SU-DHL-6 (cell line): Measurements from ENCODE around the gene NUDT14.

Experiments
- H2AFZ ChIP-seq: fragments of 200-600 bp; sonication (generic); 2 replicates; pipeline ENCODE4 v1.6.1; 2014; ENCODE audit warnings: low read depth, mild to moderate bottlenecking, moderate library complexity, mixed read lengths, antibody characterized with exemption, low read length; ENCODE audit not compliant: severe bottlenecking
- H3F3A ChIP-seq: fragments of 200-600 bp; shearing (Covaris generic); 2 replicates; pipeline ENCODE4 v1.6.0; 2016; ENCODE audit warnings: antibody characterized with exemption, mild to moderate bottlenecking; ENCODE audit not compliant: insufficient read depth
- H3K27ac ChIP-seq: fragments of 200-600 bp; sonication (generic); 2 replicates; pipeline ENCODE4 v1.5.1; 2016; ENCODE audit warnings: low read depth, mild to moderate bottlenecking, low read length, moderate library complexity, mixed read lengths
- H3K27me3 ChIP-seq: fragments of 200-600 bp; sonication (generic), shearing (Covaris generic); 2 replicates; pipeline ENCODE4 v1.6.0; 2014; ENCODE audit warnings: mild to moderate bottlenecking, low read length
- H3K36me3 ChIP-seq: fragments of 200-600 bp; sonication (generic); 2 replicates; pipeline ENCODE4 v1.6.1; 2014; ENCODE audit warnings: mild to moderate bottlenecking, low read length, mixed read lengths
- H3K4me2 ChIP-seq: fragments of 300-600, 200-600 bp; shearing (Covaris generic), sonication (generic); 2 replicates; pipeline ENCODE4 v1.6.0; 2014; ENCODE audit warnings: low read length, low read depth, mild to moderate bottlenecking; ENCODE audit not compliant: poor library complexity, severe bottlenecking
- H3K4me3 ChIP-seq: fragments of 200-600 bp; sonication (generic); 2 replicates; pipeline ENCODE4 v1.5.1; 2014; ENCODE audit warnings: antibody characterized with exemption, low read length, mild to moderate bottlenecking, mixed read lengths; ENCODE audit not compliant: insufficient read depth, poor library complexity, severe bottlenecking
- H3K79me2 ChIP-seq: fragments of 200-600 bp; sonication (generic); 2 replicates; pipeline ENCODE4 v1.6.1; 2014; ENCODE audit warnings: mild to moderate bottlenecking, low read length, moderate library complexity; ENCODE audit not compliant: insufficient read depth
- H3K9ac ChIP-seq: fragments of 200-600 bp; sonication (generic); 2 replicates; pipeline ENCODE4 v1.7.0; 2014; ENCODE audit warnings: mild to moderate bottlenecking, low read length
- H3K9me2 ChIP-seq: fragments of 200-600 bp; sonication (generic); replicated peaks from 2 replicates; pipeline ENCODE4 v1.6.1; 2014; ENCODE audit warnings: low read length; ENCODE audit not compliant: insufficient read depth
- H3K9me3 ChIP-seq: fragments of 200-600 bp; sonication (generic); 2 replicates; pipeline ENCODE4 v1.6.1; 2014; ENCODE audit warnings: low read length, mixed read lengths; ENCODE audit not compliant: insufficient read depth
- H4K20me1 ChIP-seq: fragments of 200-600 bp; sonication (generic); 2 replicates; pipeline ENCODE4 v1.6.1; 2014; ENCODE audit warnings: low read depth, mild to moderate bottlenecking, antibody characterized with exemption, low read length, moderate library complexity, mixed read lengths
- EZH2phosphoT487 ChIP-seq: fragments of 200-600 bp; sonication (generic), shearing (Covaris generic); conservative IDR thresholded peaks from 2 replicates; pipeline ENCODE4 v1.6.1; 2018; ENCODE audit warnings: mild to moderate bottlenecking, antibody characterized with exemption, low read length, moderate library complexity, mixed read lengths
- TF ChIP-seq, protein P1 (sequence below): fragments of 200-600 bp; sonication (generic); IDR thresholded peaks from one replicate; pipeline ENCODE4 v1.5.1; 2017; ENCODE audit warnings: antibody characterized with exemption, mild to moderate bottlenecking, low read length, moderate library complexity; ENCODE audit not compliant: insufficient read depth, poor library complexity, severe bottlenecking

NUDT14 gene

DNA sequence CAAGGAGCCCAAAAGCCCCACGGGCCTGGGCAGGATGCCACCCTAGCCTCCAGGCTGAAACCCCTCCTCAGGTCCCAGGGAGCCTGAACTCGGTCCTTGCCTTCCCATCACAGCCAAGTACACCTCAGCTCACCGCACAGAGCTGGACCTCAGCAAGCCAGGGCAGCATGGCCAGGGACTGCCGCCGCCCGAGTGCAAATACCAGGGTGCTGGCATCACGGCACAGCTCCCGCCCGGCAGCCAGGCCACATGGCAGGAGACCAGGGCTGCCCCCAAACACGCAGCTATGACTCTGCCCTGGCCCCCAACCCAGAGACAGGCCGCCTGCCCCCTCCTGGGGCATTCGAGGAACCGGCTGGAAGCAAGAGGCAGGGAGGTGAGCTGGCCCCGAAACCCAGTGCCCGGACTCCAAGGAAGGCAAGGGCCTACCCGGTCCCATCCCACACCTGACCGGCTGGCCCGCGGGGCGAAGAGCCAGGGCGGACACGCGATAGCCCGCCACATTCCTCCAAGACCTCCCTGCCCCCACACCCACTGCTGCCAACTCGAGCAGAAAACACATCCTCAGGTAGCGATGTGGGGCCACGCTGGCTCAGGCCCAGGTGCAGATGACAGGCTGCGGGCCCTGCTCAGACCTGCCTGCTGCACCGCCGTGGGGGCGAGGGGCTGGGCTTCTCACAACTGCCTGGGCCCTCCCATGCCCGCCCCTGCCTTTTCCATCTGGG is 15.2 kb downstream of the NUDT14 start:
- no peak overlapping the region for H3K4me3 ChIP-seq
- TF ChIP-seq, protein P1, sequence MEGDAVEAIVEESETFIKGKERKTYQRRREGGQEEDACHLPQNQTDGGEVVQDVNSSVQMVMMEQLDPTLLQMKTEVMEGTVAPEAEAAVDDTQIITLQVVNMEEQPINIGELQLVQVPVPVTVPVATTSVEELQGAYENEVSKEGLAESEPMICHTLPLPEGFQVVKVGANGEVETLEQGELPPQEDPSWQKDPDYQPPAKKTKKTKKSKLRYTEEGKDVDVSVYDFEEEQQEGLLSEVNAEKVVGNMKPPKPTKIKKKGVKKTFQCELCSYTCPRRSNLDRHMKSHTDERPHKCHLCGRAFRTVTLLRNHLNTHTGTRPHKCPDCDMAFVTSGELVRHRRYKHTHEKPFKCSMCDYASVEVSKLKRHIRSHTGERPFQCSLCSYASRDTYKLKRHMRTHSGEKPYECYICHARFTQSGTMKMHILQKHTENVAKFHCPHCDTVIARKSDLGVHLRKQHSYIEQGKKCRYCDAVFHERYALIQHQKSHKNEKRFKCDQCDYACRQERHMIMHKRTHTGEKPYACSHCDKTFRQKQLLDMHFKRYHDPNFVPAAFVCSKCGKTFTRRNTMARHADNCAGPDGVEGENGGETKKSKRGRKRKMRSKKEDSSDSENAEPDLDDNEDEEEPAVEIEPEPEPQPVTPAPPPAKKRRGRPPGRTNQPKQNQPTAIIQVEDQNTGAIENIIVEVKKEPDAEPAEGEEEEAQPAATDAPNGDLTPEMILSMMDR, result no peak
- TF ChIP-seq EZH2phosphoT487, result no peak
- H3K79me2 ChIP-seq, result no peaks in the 10 kb centered on the region
- no peaks in the 10 kb centered on the region for H3K27me3 ChIP-seq
- no peak overlapping the region for H3K27ac ChIP-seq
- H3K4me2 ChIP-seq, result no peak overlapping the region
- no peaks in the 10 kb centered on the region for H3K9me2 ChIP-seq
- no peaks in the 10 kb centered on the region for H3K9me3 ChIP-seq
- H4K20me1 ChIP-seq, result no peaks in the 10 kb centered on the region
- H3K9ac ChIP-seq, result no peak overlapping the region
- no peak overlapping the region for H2AFZ ChIP-seq
- H3F3A ChIP-seq, result no peaks in the 10 kb centered on the region
- H3K36me3 ChIP-seq, result no peaks in the 10 kb centered on the region

DNA sequence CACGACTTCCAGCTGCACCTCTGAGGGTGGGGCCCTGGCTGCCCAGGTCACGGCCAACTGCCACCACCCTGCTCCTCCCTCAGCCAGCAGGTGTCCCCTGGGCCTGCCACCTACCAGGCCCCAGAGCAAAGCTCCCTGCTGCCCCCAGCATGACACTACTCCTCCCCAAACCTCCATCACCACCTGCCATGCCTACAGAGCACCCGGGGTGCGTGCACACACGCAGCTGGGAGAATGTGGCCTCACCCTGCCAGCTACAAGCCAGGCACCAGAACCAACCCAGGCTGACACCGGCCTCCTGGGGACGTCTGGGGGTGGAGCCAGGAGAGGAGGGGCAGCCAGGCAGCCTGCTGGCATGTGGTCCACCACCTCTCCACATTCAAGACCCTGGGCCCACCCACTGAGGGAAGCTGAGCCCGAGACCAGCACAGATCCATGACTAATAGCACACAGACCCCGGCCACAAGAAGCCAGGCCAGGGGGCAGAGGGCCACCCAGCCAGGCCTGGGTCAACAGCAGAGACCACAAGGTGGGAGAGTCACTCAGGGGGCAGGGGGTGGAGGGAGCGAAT is 15.9 kb downstream of the NUDT14 start:
- H3K4me2 ChIP-seq, result no peak overlapping the region
- no peaks in the 10 kb centered on the region for H3K27me3 ChIP-seq
- no peaks in the 10 kb centered on the region for H3K79me2 ChIP-seq
- no peak overlapping the region for H2AFZ ChIP-seq
- H3F3A ChIP-seq, result no peaks in the 10 kb centered on the region
- no peak overlapping the region for H3K4me3 ChIP-seq
- H3K36me3 ChIP-seq, result no peaks in the 10 kb centered on the region
- no peak overlapping the region for H3K27ac ChIP-seq
- H3K9me2 ChIP-seq, result no peaks in the 10 kb centered on the region
- no peaks in the 10 kb centered on the region for H3K9me3 ChIP-seq
- no peak overlapping the region for H3K9ac ChIP-seq
- TF ChIP-seq EZH2phosphoT487, result no peak
- TF ChIP-seq, protein P1, result no peak
- H4K20me1 ChIP-seq, result no peaks in the 10 kb centered on the region

DNA sequence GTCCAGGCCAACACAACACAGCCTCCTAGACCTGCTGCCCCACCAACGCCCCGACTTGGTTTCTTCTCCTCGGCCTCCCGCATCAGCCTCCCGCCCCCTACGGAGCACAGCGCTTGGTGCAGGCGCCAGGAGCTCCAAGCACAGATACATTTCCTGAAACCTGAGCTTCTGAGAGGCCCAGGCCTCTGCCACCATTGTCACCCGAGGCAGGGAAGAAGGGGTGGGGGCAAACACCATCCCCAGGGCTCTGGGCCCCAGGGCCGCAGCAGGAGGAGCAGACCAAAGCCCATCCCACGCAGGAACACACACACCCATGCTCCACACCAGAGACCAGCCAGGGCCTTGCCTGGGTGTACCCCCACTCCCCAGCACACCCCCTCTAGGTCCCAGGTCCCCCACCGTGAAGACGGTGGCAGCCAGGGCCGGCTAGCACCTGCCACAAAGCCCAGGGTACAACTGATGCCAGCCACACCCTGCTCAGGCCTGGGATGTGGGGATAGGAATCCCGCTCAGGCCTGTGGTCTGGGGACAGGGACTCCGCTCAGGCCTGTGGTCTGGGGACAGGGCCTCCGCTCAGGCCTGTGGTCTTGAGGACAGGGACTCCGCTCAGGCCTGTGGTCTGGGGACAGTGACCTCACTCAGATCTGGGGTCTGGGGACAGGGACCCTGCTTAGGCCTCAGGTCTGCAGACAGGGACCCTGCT is 17.9 kb downstream of the NUDT14 start:
- H3K27ac ChIP-seq, result no peak overlapping the region
- no peak overlapping the region for H3K4me2 ChIP-seq
- TF ChIP-seq, protein P1, result no peak
- no peak for TF ChIP-seq EZH2phosphoT487
- no peaks in the 10 kb centered on the region for H3F3A ChIP-seq
- H3K9me3 ChIP-seq, result no peaks in the 10 kb centered on the region
- H4K20me1 ChIP-seq, result no peaks in the 10 kb centered on the region
- no peaks in the 10 kb centered on the region for H3K79me2 ChIP-seq
- no peaks in the 10 kb centered on the region for H3K9me2 ChIP-seq
- H3K36me3 ChIP-seq, result no peaks in the 10 kb centered on the region
- no peaks in the 10 kb centered on the region for H3K27me3 ChIP-seq
- H2AFZ ChIP-seq, result no peak overlapping the region
- no peak overlapping the region for H3K4me3 ChIP-seq
- H3K9ac ChIP-seq, result no peak overlapping the region
